HEK293T (cell line): ENCODE data around the gene PANX2.

Experiments
- BHLHE40 ChIP-seq: fragments of 450-650 bp; IDR thresholded peaks from 2 replicates; pipeline ENCODE4 v1.6.1; 2016; ENCODE audit warnings: mild to moderate bottlenecking, moderate library complexity, borderline replicate concordance
- FOXM1 ChIP-seq: fragments of 450-650 bp; IDR thresholded peaks from 2 replicates; pipeline ENCODE4 v1.6.1; 2017; ENCODE audit warnings: mild to moderate bottlenecking, borderline replicate concordance
- NFRKB ChIP-seq: fragments of 450-650 bp; IDR thresholded peaks from 2 replicates; pipeline ENCODE4 v1.6.1; 2016; ENCODE audit warnings: mild to moderate bottlenecking, moderate library complexity
- SUZ12 ChIP-seq: fragments of 450-650 bp; IDR thresholded peaks from 2 replicates; pipeline ENCODE4 v1.6.1; 2016; ENCODE audit warnings: mild to moderate bottlenecking
- TARDBP ChIP-seq: fragments of 450-650 bp; IDR thresholded peaks from 2 replicates; pipeline ENCODE4 v1.6.1; 2016

DNA sequence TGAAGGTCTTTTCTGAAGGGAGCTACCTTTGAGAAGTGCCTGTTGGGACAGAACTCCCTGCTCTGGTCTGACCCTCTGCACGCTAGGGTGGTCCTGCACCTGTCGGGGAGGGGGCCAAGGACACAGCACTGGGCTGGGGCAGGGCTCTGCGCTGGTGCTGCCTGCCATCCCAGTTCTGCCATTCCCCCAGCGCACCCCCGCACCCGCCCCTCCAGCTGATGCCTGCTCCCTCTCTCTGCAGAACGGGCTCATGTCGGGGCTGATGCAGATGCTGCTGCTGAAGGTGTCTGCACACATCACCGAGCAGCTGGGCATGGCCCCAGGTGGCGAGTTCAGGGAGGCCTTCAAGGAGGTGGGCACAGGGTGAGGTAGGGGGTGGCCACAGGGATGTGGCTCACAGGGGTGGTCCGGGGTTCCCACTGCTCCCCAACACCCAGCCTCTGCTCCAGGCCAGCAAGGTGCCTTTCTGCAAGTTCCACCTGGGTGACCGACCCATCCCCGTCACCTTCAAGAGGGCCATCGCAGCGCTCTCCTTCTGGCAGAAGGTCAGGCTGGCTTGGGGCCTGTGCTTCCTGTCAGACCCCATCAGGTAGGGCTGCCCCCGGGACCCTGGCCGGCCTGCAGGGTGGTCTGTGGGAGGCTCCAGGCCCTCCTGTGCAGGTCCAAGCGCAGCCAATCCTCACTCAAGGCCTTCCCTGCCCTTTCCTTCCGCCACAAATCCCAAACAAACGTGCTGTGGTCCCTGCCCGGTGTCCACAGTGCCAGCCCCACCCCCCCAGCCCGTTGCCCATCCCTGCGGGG is 26.7 kb downstream of the PANX2 start:
- TF ChIP-seq BHLHE40 (no peak), TARDBP (no peak), NFRKB (no peak), SUZ12 (no peak), FOXM1 (no peak)
